ENCODE measurements around the gene EP400.

GRCh38 chr12:131913666-131914065 lies 36.1 kb upstream of the EP400 start:
- TF ChIP-seq CTCF (IDR thresholded peaks at IDR 0.05) = no peak
- TF ChIP-seq POLR2A (IDR thresholded peaks at IDR 0.05) = no peak
